ENCODE measurements around the gene NEU1.

- TF ChIP-seq, protein P1, sequence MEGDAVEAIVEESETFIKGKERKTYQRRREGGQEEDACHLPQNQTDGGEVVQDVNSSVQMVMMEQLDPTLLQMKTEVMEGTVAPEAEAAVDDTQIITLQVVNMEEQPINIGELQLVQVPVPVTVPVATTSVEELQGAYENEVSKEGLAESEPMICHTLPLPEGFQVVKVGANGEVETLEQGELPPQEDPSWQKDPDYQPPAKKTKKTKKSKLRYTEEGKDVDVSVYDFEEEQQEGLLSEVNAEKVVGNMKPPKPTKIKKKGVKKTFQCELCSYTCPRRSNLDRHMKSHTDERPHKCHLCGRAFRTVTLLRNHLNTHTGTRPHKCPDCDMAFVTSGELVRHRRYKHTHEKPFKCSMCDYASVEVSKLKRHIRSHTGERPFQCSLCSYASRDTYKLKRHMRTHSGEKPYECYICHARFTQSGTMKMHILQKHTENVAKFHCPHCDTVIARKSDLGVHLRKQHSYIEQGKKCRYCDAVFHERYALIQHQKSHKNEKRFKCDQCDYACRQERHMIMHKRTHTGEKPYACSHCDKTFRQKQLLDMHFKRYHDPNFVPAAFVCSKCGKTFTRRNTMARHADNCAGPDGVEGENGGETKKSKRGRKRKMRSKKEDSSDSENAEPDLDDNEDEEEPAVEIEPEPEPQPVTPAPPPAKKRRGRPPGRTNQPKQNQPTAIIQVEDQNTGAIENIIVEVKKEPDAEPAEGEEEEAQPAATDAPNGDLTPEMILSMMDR (IDR thresholded peaks at IDR 0.05): no peak
- no peak for TF ChIP-seq EP300 (IDR thresholded peaks at IDR 0.05)
These were observed 17.3 kb upstream of the NEU1 start for GRCh38 chr6:31879901-31880300.

Measured in ovary (tissue), 3 donors.